ENCODE results near the gene SPEN. TPM values are rescaled to one million over a fixed set of nuclear protein-coding genes. Genes with fewer than 3 reads are reported as not detected.

The SPEN gene
- total and polyA plus RNA-seq, 9 of the 15 experiments (the other 6 are each of a cell fraction or from before 2014, with no cell fraction given): 5.7 to 87.5 (median 27.2) TPM

GRCh38 chr1:15975805-15976680 lies 128.5 kb downstream of the SPEN start, which contains the start of gene ZBTB17 (continued):
- TF ChIP-seq CXXC5 (CRISPR knock-in tag; IDR thresholded peaks at IDR 0.05) (peak; percentile 97), PATZ1 (CRISPR knock-in tag; IDR thresholded peaks at IDR 0.05; ENCODE audit: borderline replicate concordance) (no peak), U2AF1 (optimal IDR thresholded peaks at IDR 0.05; ENCODE audit: low read depth, low read length) (no peak), ZNF184 (CRISPR knock-in tag; IDR thresholded peaks at IDR 0.05) (no peak), ETS1 (conservative IDR thresholded peaks at IDR 0.05; ENCODE audit: control insufficient read depth, low read depth, low read length) (peak; percentile 75), MCM7 (IDR thresholded peaks at IDR 0.05) (no peak), LEF1 (IDR thresholded peaks at IDR 0.05) (no peak), ZNF3 (CRISPR knock-in tag; IDR thresholded peaks at IDR 0.05) (no peak), PHF20 (IDR thresholded peaks at IDR 0.05; ENCODE audit: partially characterized antibody) (peak; percentile 98), BRCA1 (IDR thresholded peaks at IDR 0.05) (no peak), BRCA1 (CRISPR knock-in tag; IDR thresholded peaks at IDR 0.05) (no peak), PBX2 (CRISPR knock-in tag; IDR thresholded peaks at IDR 0.05; ENCODE audit: low read depth) (no peak), PBX2 (tag; conservative IDR thresholded peaks at IDR 0.05; ENCODE audit: low read depth) (no peak), ZNF583 (CRISPR knock-in tag; IDR thresholded peaks at IDR 0.05) (peak; percentile 60; the same call in 1 of the 2 replicates), ZNF395 (CRISPR knock-in tag; IDR thresholded peaks at IDR 0.05) (no peak), ZNF589 (CRISPR knock-in tag; IDR thresholded peaks at IDR 0.05; ENCODE audit: low read depth) (no peak), ZNF511 (CRISPR knock-in tag; IDR thresholded peaks at IDR 0.05) (peak; percentile 50; the same call in 1 of the 2 replicates), MAFG (tag; conservative IDR thresholded peaks at IDR 0.05) (no peak), ZNF436 (CRISPR knock-in tag; IDR thresholded peaks at IDR 0.05) (no peak), PRPF4 (IDR thresholded peaks at IDR 0.05; ENCODE audit: insufficient read depth, low read depth, low read length, poor library complexity, severe bottlenecking) (no peak), HNRNPUL1 (IDR thresholded peaks at IDR 0.05; ENCODE audit: low read length) (no peak)

All from K562 (cell line).